HL-60 (cell line): ENCODE data around the gene ALPK3.

ENCODE experiments used
- DNase-seq, 2 experiments: peaks; one replicate each; pipeline ENCODE4 v3.0.0-alpha.2; 2010 to 2020; ENCODE audit warnings: low read depth in 1 of 2, low spot score in 1 of 2
- H3K27ac ChIP-seq: fragments of 250-450 bp; sonication (Bioruptor Pico); replicated peaks from 2 replicates; pipeline ENCODE4 v1.5.1; 2020; ENCODE audit warnings: mild to moderate bottlenecking, moderate library complexity
- H3K27me3 ChIP-seq: fragments of 250-450 bp; sonication (Bioruptor Pico); 2 replicates; pipeline ENCODE4 v1.5.1; 2021; ENCODE audit warnings: mild to moderate bottlenecking, moderate library complexity; ENCODE audit not compliant: insufficient read depth, poor library complexity, severe bottlenecking
- H3K4me3 ChIP-seq: replicated peaks from 2 replicates; pipeline ENCODE4 v1.5.1; 2011; ENCODE audit warnings: mild to moderate bottlenecking, control low read depth, low read length; ENCODE audit not compliant: insufficient read depth
- GABPA ChIP-seq: IDR thresholded peaks from 2 replicates; pipeline ENCODE4 v1.6.1; 2012; ENCODE audit warnings: low read depth
- POLR2AphosphoS5 ChIP-seq: IDR thresholded peaks from 2 replicates; pipeline ENCODE4 v1.6.1; 2012; ENCODE audit warnings: low read depth
- SPI1 ChIP-seq: IDR thresholded peaks from 2 replicates; pipeline ENCODE4 v1.6.1; 2012; ENCODE audit warnings: low read depth, mild to moderate bottlenecking, borderline replicate concordance
- TF ChIP-seq, protein P1 (sequence below): IDR thresholded peaks from 2 replicates; pipeline ENCODE4 v1.6.1; 2012; ENCODE audit warnings: low read depth; ENCODE audit not compliant: insufficient replicate concordance
- TF ChIP-seq, protein P2 (sequence below): IDR thresholded peaks from one replicate; pipeline ENCODE4 v1.5.1; 2011; ENCODE audit warnings: low read length, control low read depth, inconsistent platforms; ENCODE audit not compliant: insufficient read depth

The ALPK3 gene

DNA sequence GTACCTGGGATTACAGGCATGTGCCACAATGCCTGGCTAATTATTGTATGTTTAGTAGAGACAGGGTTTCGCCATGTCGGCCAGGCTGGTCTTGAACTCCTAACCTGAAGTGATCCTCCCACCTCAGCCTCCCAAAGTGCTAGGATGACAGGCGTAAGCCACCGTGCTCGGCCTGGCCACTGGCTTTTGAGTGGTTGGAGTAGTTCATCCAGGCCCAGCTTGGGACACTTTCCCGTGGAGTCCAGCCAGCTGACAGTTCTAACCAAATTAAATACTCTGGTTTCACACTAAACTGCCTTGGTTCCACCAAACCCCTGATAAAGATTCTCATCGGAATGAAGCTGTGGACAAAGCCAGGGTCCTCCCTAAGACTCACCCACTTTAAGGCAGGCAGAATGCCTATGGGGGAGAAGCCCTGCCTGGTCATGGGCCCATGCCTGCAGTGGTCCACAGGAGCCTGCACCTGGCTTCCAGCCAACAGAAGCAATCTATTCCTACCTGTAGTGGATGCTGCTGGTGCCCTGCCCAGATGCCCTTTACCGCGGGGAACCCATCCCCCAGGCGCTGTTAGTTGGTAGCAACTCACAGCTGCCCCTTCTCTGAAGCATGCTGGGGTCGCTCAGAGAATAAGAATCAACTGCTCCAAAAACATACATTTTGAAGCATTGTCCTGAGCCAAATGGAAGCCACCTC is 62.1 kb downstream of the ALPK3 start:
- TF ChIP-seq SPI1: no peak
- TF ChIP-seq GABPA: no peak
- TF ChIP-seq, protein P1, sequence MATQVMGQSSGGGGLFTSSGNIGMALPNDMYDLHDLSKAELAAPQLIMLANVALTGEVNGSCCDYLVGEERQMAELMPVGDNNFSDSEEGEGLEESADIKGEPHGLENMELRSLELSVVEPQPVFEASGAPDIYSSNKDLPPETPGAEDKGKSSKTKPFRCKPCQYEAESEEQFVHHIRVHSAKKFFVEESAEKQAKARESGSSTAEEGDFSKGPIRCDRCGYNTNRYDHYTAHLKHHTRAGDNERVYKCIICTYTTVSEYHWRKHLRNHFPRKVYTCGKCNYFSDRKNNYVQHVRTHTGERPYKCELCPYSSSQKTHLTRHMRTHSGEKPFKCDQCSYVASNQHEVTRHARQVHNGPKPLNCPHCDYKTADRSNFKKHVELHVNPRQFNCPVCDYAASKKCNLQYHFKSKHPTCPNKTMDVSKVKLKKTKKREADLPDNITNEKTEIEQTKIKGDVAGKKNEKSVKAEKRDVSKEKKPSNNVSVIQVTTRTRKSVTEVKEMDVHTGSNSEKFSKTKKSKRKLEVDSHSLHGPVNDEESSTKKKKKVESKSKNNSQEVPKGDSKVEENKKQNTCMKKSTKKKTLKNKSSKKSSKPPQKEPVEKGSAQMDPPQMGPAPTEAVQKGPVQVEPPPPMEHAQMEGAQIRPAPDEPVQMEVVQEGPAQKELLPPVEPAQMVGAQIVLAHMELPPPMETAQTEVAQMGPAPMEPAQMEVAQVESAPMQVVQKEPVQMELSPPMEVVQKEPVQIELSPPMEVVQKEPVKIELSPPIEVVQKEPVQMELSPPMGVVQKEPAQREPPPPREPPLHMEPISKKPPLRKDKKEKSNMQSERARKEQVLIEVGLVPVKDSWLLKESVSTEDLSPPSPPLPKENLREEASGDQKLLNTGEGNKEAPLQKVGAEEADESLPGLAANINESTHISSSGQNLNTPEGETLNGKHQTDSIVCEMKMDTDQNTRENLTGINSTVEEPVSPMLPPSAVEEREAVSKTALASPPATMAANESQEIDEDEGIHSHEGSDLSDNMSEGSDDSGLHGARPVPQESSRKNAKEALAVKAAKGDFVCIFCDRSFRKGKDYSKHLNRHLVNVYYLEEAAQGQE: no peak
- TF ChIP-seq, protein P2, sequence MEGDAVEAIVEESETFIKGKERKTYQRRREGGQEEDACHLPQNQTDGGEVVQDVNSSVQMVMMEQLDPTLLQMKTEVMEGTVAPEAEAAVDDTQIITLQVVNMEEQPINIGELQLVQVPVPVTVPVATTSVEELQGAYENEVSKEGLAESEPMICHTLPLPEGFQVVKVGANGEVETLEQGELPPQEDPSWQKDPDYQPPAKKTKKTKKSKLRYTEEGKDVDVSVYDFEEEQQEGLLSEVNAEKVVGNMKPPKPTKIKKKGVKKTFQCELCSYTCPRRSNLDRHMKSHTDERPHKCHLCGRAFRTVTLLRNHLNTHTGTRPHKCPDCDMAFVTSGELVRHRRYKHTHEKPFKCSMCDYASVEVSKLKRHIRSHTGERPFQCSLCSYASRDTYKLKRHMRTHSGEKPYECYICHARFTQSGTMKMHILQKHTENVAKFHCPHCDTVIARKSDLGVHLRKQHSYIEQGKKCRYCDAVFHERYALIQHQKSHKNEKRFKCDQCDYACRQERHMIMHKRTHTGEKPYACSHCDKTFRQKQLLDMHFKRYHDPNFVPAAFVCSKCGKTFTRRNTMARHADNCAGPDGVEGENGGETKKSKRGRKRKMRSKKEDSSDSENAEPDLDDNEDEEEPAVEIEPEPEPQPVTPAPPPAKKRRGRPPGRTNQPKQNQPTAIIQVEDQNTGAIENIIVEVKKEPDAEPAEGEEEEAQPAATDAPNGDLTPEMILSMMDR: no peak
- TF ChIP-seq POLR2AphosphoS5: no peak
- H3K27ac ChIP-seq: no peak overlapping the region
- H3K4me3 ChIP-seq: no peak overlapping the region
- no peaks in the 10 kb centered on the region for H3K27me3 ChIP-seq
- DNase-seq: no peak

DNA sequence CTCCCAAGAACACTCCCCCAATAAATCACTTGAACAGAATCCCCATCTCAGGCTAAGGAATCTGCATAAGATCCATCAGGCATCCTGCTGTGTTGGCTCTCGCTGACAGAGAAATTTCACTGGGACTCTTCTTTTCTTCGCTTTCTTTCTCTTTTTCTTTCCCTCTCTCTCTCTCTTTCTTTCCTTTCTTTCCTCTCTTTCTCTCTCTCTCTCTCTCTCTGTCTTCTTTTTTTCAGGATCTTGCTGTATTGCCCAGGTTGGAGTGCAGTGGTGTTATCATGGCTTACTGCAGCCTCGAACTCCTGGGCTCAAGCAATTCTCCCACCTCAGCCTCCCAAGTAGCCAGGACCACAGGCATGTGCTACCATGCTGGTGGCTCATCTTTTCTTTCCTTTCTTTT is 62.9 kb downstream of the ALPK3 start:
- no peaks in the 10 kb centered on the region for H3K27me3 ChIP-seq
- H3K27ac ChIP-seq: no peak overlapping the region
- TF ChIP-seq POLR2AphosphoS5: no peak
- TF ChIP-seq SPI1: no peak
- no peak for TF ChIP-seq GABPA
- TF ChIP-seq, protein P1: no peak
- TF ChIP-seq, protein P2: no peak
- no peak for DNase-seq
- no peak overlapping the region for H3K4me3 ChIP-seq

DNA sequence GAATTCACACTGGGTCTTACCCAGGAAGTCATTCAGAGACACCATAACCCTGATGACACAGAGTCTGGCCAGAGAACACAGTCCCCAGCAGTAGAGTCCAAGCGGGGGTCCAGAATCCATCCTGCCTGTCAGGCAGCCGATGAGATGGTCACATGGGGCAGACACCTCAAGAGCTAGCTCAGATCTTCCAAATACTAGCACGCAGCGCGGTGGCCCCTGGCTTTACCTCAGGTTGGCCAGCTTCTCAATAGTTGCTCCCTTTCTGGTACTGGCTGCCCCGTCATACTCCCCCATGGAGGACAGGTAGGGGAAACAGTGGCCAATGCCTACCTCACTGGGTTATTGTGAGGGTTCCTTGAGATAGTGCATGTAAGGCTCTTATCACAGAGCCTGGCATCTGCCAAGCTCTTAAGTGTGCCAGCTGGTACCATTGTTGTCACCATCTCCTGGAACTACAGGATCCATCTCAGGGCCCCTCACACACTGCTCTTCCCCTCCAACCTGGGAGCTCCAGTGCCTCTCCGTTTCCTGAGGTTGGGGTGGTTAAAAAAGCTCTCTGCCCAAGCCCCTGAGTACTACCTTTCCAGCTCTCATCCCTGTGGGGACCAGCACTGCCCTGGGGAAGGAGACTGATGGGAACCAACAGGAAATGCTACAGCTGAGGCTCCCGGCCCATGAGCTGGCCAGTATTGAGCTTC is 63.8 kb downstream of the ALPK3 start:
- Histone ChIP-seq H3K27ac (no peak overlapping the region), H3K4me3 (no peak overlapping the region), H3K27me3 (no peaks in the 10 kb centered on the region)
- no peak for DNase-seq
- TF ChIP-seq, protein P2: no peak
- TF ChIP-seq GABPA: no peak
- TF ChIP-seq SPI1: no peak
- TF ChIP-seq, protein P1: no peak
- no peak for TF ChIP-seq POLR2AphosphoS5
